ENCODE measurements around the gene DGLUCY.

- TF ChIP-seq CTCF (IDR thresholded peaks at IDR 0.05) (no peak), POLR2A (IDR thresholded peaks at IDR 0.05) (no peak)
Observed at GRCh38 chr14:91207008-91207407, 93.1 kb downstream of the DGLUCY start.
